ENCODE data around the gene PDXK. TPM values are rescaled to one million over a fixed set of nuclear protein-coding genes. Genes with fewer than 3 reads are reported as not detected.

Gene PDXK
- total and polyA plus RNA-seq, 10 of the 15 experiments (the other 5 are each of a cell fraction or from before 2014, with no cell fraction given): 3.7 to 141 (median 60.0) TPM

GRCh38 chr21:43790010-43790524 lies 71.1 kb downstream of the PDXK start:
- 5% methylated on average over 13 of the region's 13 CpGs for WGBS (ENCODE audit: insufficient coverage, insufficient replicate concordance, low lambda C conversion rate, missing lambda C conversion rate)
- Histone ChIP-seq H3K79me2 (ENCODE audit: control insufficient read depth, insufficient read depth, low read length) (peaks cover 43% of the 10 kb centered on the region), H3K27me3 (replicated peaks in 1 of 2; ENCODE audit: control insufficient read depth in 2 of 2, insufficient read depth in 2 of 2, low read length in 1 of 2) (no peaks in the 10 kb centered on the region), H3K4me3 (peak overlapping the region; percentile 97), H2AFZ (ENCODE audit: control insufficient read depth, low read depth, low read length) (no peak overlapping the region), H3K9ac (ENCODE audit: control insufficient read depth, insufficient read depth, low read length) (peak overlapping the region; percentile 84), H3K9me3 (replicated peaks; ENCODE audit: control insufficient read depth, insufficient read depth, low read length) (no peaks in the 10 kb centered on the region), H4K20me1 (ENCODE audit: control insufficient read depth, insufficient read depth) (no peaks in the 10 kb centered on the region), H3K4me1 (ENCODE audit: control insufficient read depth, insufficient read depth, low read length) (0 out of 2 replicates have a peak, but pooled peaks cover 3% of the 10 kb centered on the region), H3K4me2 (ENCODE audit: control insufficient read depth, insufficient read depth) (peak overlapping the region; percentile 82), H3K27ac (ENCODE audit: control insufficient read depth, insufficient read depth) (peak overlapping the region; percentile 62), H3K36me3 (ENCODE audit: control insufficient read depth in 2 of 2, insufficient read depth in 2 of 2, low read length in 1 of 2) (peaks cover 15 to 20% of the 10 kb centered on the region in 2 experiments; a peak in 3 of 4 replicates)
- no peak for FAIRE-seq
- SMC1A ChIA-PET (ENCODE audit: uncharacterized antibody, unreplicated experiment): interaction anchor here (1.4 to 3.0 kb wide), 4 partner anchors 9 to 62 kb away, joined by 4 to 10 read pairs (median 6); no protein-coding TSS in a partner anchor
- intact Hi-C loops (cut with micrococcal nuclease; ENCODE audit: unreplicated experiment) (no loop called here), in situ Hi-C loops (cut with MboI) (no loop called here)
- CTCF ChIA-PET: interaction anchor here (0.8 to 1.7 kb wide), 7 partner anchors 9 to 185 kb away, joined by 3 to 5 read pairs (median 4); no protein-coding TSS in a partner anchor
- no peak for DNase-seq (ENCODE audit: low read depth, low spot score)
- no TSS peak for BruUV-seq (replicated peaks)
- POLR2A ChIA-PET: interaction anchor here (1.4 to 1.5 kb wide), 2 partner anchors 10 to 62 kb away, joined by 4 to 8 read pairs; no protein-coding TSS in a partner anchor
- RAD21 ChIA-PET (ENCODE audit: unreplicated experiment): interaction anchor here (0.8 to 2.1 kb wide), 5 partner anchors 15 to 148 kb away, joined by 3 to 8 read pairs (median 5); no protein-coding TSS in a partner anchor
- ATAC-seq: no peak
- TF ChIP-seq HDAC6 (IDR thresholded peaks at IDR 0.05; ENCODE audit: unreplicated experiment) (no peak), CUX1 (IDR thresholded peaks at IDR 0.05; ENCODE audit: insufficient replicate concordance, low read depth, low read length) (no peak), STAT3 (IDR thresholded peaks at IDR 0.05; ENCODE audit: low read depth, low read length) (no peak), TAF1 (IDR thresholded peaks at IDR 0.05; ENCODE audit: borderline replicate concordance, low read depth, low read length) (no peak), DPF2 (IDR thresholded peaks at IDR 0.05) (no peak), EED (IDR thresholded peaks at IDR 0.05; ENCODE audit: low read depth) (no peak)

Measured in GM12878 (cell line).